HG02885 (cell line): ENCODE measurements around the gene CRABP1.

ENCODE experiments used
- ATAC-seq: cut with Tn5 transposase; IDR thresholded peaks from one replicate; pipeline ENCODE4 v1.9.1; 2021; ENCODE audit warnings: mild to moderate bottlenecking; ENCODE audit not compliant: unreplicated experiment, poor library complexity

CRABP1 gene

DNA sequence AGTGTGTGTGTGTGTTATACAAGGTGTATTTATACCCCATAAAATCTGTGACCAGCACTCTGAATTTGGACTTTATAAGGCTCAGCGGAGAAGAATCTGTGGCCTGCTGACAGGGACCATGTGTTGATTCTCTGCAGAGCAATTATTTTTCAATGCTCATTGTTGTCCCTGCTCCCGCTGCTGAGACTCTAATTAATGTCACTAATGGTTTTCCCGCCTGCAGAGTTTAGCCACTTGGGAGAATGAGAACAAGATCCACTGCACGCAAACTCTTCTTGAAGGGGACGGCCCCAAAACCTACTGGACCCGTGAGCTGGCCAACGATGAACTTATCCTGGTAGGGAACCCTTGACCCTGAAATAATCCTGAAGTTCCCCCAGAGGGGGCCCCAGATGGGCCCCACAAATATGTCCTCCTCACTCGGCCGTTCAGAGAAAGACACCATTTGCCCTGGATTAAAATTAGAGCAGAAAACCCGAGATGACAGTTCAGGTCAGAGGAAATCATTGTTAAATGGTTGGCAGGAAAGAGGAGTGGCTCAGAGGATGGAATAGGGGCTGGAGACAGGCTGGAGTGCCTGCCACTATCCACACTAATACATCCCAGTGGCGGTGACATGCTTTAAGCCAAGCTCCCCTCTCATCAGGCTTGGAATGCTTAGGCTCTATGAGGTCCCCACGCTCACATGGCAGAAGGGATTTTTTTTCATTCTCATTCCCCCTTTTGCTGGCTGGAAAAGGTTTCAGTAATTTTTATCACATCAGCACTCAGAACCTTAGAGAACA lies 3.3 kb downstream of the CRABP1 start:
- ATAC-seq, result no peak

DNA sequence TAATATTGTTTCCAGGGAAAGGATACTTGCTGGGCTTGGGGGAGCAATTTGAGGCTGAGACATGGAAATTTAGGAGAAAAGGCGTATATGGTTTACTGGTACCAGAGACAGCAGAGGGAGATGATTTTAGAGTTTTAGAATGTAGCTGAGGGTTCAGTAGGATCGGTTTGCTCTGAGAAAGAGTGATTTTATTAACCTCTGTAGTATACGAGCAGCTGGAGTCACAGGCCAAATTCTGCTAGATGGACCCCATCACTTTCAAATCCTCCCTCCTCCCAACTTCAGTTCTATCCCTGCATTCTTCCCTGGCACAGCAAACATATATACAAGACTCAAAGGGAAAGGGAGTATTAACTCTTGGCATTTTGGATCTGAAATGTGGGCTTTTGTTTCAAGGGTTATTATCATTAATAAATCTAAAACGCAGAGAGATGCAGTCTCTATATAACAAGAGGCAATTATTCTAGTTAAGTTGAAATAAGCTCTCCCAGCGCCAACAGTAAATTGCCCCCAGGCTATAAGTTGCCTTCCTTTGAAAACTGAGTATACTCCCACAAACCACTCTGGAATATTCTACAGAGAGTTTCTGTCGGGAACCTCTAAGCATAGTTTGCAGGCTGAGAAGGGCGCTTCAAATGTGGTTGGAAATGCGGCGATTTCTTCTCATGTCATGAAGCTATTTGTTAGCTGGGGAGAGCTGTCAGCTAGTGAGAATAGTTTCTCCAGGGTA lies 5.4 kb downstream of the CRABP1 start:
- ATAC-seq, result no peak

DNA sequence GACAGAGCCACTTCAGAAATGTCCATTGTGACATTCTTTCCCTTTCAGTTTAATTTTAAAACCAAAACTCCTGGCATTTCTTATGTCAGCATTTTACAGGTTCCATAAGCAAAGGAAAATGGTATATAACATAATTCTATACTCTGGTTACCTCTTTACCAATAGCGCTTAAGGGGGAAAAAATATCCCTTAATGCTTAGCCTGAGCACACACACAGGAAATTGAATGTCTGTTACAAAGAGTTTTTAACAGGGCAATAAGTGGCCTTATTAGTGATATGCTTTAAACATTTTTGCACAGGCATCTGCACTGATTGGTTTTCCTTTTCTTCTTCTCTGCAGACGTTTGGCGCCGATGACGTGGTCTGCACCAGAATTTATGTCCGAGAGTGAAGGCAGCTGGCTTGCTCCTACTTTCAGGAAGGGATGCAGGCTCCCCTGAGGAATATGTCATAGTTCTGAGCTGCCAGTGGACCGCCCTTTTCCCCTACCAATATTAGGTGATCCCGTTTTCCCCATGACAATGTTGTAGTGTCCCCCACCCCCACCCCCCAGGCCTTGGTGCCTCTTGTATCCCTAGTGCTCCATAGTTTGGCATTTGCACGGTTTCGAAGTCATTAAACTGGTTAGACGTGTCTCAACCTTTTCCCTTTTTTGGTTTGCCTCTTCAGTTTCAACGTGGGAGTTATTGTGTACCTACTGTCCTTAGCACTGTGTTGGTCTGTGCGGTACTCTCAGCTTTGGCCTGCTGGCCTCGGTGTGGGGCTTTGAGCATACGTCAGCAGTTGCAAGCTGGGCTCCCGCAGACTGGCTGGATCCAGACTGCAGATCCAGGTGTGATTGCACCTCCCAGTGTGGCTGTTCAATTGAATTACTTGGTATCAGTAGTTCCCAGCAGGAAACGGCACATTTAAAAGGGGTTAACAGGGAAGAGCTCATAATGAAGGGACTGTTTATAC lies 7.7 kb downstream of the CRABP1 start:
- no peak for ATAC-seq

DNA sequence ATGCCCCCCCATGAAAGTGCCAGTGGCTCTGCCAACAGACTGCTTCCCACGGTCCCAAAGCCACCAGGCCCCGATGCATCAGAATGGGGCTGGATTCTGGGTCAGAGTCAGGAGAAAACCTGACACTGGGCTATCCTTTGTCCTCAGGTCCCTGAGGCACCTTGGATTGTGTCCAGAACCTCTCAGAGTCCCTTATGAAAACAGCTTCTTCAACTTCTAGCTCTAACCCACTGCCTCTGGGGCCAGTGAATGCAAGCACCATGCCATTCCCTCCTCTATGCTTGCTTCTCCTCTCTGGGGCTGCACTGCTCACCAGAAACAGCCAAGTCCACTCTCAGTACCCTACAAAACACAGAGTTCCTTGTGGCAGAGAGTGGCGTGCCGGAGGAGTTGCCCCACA lies 9.9 kb downstream of the CRABP1 start:
- no peak for ATAC-seq

DNA sequence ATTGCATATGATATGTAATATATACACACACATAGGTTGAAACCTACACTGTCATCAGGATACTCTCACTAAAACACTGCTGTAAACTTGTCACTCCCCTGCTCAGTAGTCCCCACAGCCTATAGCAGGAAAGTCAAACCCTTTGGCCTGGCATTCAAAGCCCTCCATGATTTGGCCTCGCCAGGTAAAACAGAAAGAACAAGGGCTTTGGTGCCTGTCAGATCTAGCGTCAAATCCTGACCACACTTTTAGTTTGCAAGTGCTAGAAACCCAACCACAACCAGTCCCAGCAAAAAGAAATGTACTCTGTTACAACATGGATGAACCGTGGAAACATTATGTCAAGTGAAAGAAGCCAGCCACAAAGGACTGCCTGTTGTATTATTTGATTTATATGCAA lies 11.4 kb downstream of the CRABP1 start:
- ATAC-seq, result no peak

DNA sequence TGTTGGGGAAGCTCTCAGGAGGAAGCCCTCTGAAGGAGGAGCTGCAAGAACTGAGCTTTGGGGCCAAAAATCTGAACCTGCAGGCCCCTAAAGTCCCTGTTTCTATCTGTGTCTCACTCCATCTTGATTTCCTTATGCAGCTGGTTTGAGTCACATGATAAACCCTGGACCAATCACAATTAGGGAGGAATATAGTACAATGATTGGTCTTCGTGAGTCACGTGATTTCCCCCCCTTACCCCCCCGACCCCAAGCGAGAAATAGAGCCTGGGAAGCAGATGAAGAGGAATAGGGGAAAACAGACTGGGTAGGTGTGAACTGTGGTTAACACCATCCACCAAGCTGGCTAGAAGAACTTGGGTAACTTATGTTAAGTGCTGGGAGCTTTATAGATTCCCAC lies 12.9 kb downstream of the CRABP1 start:
- no peak for ATAC-seq

DNA sequence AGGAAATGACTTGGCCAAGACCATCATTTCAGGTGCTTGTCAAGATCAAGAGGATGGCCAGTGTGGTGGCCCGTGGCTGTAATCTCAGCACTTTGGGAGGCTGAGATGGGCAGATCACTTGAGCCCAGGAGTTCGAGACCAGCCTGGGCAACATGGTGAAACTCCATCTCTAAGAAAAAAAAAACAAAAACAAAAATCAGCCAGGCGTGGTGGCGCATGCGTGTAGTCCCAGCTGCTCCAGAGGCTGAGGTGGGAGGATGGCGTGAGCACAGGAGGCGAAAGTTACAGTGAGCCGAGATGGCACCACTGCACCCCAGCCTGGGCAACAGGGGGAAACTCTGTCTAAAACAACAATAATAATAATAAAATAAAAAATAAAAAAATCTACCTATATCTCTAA lies 15.0 kb downstream of the CRABP1 start:
- no peak for ATAC-seq

DNA sequence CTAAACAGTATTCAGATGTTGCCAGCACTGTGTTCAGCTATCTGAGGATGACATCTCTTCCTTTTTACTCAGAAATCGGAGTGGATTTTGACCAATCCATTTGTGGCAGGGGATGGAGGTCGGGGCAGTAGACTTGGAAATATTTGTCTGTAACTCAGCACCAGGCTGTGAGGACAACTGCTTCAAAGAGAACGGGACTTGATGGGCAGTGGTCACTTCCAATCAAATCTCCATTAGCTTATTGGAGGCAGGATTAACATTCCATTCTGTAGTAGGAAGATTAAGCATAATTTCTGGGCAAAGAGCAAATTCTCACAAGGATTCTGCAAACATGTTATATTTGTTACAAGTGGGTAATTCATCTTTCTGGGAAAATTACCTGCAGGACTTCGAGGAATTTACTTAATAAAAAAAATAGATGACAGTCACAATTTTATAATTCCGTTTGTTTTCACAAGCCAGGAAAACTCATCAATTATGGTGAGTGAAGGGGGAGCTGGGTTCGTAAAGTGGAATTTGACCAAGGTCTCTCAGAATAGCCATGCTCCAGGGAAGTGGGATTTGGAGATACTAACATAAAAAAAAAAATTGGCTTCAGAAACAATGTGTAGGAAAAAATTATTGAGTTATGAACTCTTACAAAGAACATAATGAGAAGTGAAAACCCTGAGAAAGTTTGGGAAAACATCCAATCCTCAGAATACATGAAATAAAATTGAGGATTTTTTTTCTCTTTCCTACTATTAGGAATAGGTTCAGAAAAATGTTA lies 18.1 kb downstream of the CRABP1 start:
- ATAC-seq, result no peak

DNA sequence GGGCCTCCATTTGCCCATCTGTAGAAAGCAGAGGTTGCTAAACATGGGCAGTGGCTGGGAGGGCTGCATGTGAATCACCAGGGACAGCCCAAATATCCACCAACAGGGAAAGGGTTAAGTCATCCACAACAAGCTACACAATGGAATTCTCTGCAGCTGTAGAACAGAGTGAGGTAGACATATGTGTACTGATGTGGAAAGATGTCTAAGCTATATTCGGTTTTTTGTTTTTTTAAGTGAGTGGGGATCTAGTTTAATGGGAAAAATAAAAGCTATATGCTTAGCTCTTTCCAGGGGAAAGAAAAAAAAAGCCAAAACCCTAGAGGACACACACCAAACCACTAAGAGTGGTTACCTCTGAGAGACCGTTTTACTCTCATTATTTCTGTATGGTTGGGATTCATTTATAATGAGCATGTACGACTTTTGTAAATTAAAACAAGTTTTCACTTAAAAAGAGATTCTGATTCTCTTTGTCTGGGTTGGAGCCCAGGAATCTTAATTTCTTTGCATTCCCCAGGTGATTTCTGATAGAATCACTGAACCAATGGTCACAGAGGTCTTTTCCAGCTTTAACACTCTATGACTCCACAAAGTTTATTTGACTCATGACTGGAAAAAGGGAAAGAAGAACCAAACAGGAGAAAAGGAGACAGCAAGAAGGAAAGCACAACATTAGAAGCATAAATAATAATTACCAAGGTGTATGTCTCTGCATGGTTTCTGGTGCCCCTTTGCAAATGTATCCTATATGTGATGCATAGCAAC lies 19.1 kb downstream of the CRABP1 start:
- ATAC-seq, result no peak

DNA sequence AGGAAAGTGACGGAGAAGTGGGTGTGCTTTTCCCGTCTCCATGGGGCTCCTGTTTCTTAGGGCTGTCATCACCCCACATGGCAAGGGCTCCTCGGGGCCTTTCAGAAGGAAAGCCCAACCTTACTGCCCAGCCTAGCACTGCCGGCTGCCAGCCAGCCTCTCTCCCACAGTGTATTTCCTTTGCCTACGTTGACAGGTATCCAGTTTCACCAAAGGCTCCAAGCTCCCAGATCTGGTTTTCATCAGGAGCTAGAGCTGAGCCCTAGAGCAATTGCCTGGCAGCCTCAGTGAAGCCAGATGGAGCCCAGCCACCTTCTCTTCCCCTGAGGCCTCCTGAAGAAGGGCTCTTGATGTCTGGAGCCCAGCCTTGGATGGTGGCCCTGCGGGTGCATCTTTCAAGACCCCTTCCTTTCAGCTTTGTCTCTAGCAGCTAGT lies 20.2 kb downstream of the CRABP1 start:
- ATAC-seq, result no peak

DNA sequence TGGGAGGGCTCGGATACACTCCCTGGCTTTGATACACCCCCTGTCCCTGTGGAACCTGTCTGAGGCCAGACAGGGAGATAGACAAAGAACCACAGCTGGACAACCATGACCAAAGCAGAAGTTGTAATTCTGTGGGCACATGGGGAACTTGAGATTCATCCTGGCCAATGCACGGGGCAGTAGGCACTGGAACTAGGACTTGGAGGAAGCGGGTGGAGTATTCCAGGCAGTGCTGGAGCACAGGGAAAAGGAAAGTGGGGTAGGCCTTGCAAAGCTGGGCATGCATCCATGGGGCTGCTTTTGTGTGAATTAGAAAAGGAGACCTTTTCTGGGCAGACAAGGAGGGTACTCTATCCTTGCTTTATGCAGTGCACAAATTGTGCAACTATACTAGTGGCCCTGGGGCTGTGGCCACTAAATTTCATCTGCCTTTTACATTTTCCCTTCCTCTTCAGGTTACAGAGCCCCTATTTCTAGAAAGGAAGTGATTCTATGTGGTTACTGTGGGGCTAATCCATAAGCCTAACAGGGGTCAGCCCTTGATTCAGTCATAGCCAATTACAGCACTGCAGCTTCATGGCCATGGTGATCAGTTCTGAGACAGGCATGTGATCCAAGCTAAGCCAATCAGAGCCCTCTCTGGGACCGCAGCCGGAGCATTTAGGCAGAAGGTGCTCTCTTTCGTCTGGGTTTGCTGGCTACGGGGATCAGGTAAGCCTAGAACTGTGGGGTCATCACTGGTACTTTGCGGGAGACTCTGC lies 21.0 kb downstream of the CRABP1 start:
- peak; percentile 43 for ATAC-seq

DNA sequence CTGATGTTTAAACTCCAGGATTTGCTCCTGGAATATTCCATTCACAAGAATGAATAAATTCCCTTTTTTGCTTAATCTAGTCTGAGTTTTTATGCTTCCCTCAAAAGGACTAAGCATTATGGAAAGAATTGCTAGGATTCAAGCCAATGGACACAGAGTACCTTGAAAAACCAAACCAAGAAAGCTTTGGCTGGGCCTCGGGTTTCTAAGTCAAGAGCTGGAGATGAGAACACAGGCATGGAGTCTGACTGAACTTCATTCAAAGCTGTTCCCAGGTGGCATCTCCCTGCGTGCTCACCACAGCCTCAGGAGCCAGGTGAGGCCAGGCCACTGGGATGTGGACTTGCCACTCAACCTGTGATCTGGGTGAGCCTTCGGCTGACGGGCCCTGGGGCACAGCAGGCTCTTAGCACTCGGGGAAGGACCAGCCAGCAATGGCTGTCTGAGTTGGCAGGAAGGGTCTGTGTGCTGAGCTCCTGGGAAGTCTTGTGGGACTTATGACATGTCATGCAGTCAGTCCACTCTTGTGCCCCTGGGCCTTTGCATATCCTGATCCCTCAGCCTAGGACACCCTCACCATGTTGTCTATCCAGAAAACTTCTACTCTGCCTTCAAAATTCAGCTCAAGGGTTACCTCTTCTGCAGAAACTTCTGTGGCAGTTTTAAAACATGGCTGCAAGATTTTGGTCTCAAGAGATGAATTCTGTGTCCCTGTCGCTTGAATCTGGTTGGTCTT lies 21.8 kb downstream of the CRABP1 start:
- no peak for ATAC-seq

DNA sequence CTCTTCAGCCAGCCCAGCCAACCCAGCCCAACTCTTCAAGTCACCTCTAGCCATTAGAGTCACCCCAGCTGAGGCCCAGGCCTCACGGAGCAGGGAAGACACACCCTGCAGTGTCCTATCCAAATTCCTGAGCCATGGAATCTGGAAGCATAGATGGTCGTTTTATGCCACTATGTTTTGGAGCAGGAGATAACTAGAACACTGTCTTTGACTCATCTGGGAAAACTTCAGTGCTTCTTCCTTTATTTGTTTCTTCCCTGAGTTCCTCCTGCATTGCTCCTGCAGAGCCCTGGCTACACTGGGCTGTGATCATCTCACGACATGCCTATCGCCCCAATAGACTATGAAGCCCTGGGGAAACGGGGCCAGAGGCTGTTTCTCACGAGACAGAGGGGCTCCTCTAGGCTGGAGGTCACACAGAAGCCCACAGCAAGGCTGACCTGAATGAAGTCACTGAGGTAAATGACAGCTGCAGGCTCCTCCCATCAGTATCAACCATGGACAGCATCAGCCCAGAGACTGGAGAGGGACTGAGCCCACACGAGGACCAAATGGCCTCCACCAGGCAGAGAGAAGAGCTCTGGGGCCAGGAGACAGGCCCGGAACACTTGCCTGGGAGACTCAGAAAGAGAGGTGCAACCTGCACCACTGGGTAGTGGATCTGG lies 22.7 kb downstream of the CRABP1 start:
- no peak for ATAC-seq

DNA sequence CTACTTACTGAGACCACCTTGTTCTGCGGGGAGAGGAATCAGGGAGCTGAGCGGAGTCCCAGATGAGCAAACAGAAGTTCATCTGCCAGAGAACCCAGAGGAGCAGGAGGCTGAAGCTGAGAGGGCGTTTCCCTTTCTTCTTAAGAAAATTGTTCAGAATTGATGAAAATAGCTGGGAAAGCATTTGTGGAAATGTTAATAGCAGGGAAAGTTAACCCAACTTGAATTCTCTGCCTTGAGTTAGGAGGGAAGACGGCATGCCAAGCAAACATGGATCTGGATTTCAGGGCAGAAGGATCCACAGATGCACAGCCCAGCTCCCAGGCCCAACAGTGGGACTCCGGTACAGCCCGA lies 23.2 kb downstream of the CRABP1 start:
- ATAC-seq, result no peak

DNA sequence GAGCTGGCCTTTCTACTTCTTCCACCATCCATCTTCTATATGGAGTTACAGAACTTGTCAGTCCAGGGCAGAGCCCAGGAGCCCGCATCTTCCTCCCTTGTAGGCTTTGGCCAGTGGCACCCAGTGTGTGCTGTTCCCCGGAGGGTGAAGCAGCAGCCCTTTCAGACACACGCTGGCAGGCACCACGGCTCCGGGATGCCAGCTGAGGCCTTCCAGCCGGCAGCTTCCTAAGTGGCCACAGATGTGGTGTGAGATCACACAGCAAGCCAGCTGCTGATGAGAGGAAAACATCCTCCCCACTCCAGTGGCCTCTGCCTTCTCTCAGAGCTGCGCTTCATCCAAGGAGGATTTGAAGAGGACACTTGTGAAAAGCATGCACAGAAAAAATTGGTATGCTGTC lies 24.1 kb downstream of the CRABP1 start:
- ATAC-seq, result no peak

DNA sequence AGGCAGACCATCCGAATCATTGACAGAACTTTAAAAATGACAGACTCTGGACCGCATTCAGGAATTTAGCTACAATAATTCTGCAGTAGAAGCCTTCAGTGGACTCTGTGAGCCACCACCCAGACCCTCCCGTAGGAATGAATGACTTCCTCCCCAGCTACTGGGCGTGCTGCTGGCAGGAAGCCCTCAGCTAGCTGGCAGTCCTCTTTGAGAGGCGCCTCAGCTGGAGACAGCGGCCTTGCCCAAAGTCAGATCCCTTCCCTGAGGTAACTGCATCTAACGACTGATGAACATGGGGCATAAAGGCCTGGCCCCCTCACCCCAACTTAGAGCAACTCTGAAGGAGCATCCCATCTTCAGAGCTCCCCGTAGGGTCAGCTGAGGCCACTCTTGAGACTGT lies 25.8 kb downstream of the CRABP1 start:
- ATAC-seq, result no peak

DNA sequence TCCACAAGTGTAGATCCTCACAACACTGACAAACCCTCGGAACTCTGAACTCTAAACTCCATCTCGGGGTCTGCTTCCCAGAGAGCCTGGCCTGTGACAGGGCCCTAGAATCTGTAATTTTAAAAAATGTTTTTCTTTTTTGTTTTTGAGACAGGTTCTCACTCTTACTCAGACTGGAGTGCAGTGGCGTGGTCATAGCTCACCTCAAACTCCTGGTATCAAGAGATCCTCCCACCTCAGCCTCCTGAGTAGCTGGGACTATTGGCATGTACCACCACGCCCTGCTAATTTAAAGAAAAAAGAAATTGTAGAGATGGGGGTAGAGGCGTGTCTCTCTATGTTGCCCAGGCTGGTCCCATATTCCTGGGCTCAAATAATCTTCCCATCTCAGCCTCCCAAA lies 26.2 kb downstream of the CRABP1 start:
- ATAC-seq, result no peak

DNA sequence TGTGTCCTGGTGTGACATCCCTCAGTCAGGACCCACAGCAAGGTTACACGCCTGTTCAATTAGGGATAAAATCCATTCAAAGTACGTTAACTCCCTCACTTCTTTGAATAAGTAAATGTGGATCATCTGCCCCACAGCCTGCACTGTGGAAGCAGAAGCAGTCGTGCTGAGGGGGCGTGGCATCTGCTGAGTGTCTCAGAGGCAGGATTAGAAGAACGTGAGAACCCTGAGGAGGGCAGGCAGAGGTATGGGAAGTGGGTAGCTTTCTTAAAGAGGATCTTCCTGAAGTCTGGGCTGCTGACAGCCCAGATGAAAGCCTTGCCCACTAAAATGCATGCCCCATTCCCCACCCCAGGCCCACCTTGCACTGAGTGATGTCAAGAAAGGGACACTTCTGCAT lies 28.5 kb downstream of the CRABP1 start:
- no peak for ATAC-seq
